ENCODE results near the gene ASCL2. TPM values are rescaled to one million over a fixed set of nuclear protein-coding genes. Genes with fewer than 3 reads are reported as not detected.

Gene ASCL2
- total RNA-seq, 2 experiments from 2014 or later: 2.7 to 3.4 TPM

GRCh38 chr11:2305788-2306451, 35.5 kb upstream of the ASCL2 start:
- peak; percentile 54 for DNase-seq
- CTCF ChIA-PET: interaction anchor here (0.8 to 13.9 kb wide), 31 partner anchors 8 to 597 kb away, joined by 3 to 381 read pairs (median 7); partner anchors contain the start of genes CD81 and TSSC4

DNA sequence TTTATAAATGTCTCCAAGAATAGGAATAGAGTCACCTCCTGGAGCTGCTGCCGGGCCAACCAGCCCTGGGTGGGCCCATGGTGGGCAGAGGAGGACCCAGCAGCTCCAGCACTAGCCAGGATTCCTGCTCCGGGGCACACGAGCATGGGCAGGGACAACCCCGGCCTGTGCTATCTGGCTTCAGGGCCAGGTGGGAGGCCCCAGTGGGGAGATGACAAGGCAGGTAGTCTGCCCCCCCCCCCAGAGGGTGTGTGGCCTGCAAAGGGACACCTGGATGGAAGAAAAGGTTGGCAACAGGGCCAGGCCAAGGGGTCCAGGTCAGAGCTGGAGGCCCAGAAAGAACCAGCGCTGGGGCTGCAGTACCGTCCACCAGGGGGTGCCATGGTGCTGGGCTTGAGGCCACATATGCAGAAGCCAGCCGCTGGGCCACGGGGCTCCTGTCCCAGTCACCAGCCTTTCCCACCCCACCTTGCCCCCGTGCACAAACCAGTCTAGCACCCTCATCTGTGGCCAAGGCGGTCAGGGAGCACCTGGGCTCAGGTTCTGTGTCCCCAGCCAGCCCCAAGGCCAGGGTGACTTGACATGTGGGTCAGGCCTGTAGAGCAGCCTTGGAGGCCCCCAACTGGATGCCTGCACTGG, 34.9 kb upstream of the ASCL2 start:
- Mint-ChIP-seq H3K27ac (peak overlapping the region; percentile 91), H3K4me3 (peak overlapping the region; percentile 53)
- intact Hi-C loops (cut with micrococcal nuclease): loop anchor here (1.0 to 10.0 kb wide), 3 partner anchors 97 to 590 kb away; partner anchors contain the start of gene TSSC4

More at GRCh38 chr11:2305788-2306451, 35.5 kb upstream of the ASCL2 start:
- H3K36me3 Mint-ChIP-seq (ENCODE audit: low read depth): no peaks in the 10 kb centered on the region
- TF ChIP-seq CTCF (IDR thresholded peaks at IDR 0.05): no peak
- H3K4me1 Mint-ChIP-seq (ENCODE audit: low read depth): peaks cover 60% of the 10 kb centered on the region
- no peaks in the 10 kb centered on the region for H3K27me3 Mint-ChIP-seq
- peak overlapping the region; percentile 53 for H3K4me3 Mint-ChIP-seq
- H3K27ac Mint-ChIP-seq: peak overlapping the region; percentile 91
- POLR2A ChIA-PET: interaction anchor here (0.7 to 2.0 kb wide), 6 partner anchors 81 to 510 kb away, joined by 3 to 9 read pairs (median 4); partner anchors contain the start of gene TSSC4
- no peaks in the 10 kb centered on the region for H3K9me3 Mint-ChIP-seq
- intact Hi-C loops (cut with micrococcal nuclease): loop anchor here (1.0 to 10.0 kb wide), 3 partner anchors 96 to 589 kb away; partner anchors contain the start of gene TSSC4
- peak; percentile 8 for ATAC-seq

DNA sequence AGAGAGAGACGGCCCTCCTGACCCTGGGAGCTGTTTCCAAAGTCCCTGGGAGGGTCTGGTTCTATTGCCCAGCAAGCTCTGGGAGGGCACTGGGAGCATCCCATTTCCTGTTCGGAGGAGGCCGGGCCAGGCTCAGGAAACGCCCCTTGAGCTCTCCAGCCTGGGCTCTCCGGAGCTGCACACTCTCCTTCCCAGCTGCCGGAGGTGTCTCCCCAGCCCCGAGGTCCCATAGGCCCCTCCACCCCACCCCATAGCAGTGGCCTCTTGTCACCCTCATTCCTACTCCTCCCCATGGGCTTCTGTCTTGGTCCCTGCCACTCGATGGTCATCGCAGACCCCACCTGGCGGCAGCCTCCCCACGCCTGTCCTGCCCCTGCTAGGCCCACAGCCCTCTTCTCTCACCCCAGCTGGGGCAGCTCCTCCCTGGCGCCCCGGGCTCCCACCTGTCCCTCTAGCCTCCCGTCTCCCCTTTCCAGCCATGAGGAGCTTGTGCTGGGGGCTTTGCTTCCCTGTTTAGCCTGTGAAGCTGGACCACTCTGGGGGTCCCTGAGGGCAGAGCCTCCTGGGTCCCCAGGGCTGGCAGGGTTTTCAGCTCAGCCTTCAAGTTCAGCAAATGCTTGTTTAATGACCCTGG, 34.2 kb upstream of the ASCL2 start:
- Mint-ChIP-seq H3K4me3 (no peak overlapping the region), H3K36me3 (ENCODE audit: low read depth) (no peaks in the 10 kb centered on the region), H3K27ac (peak overlapping the region; percentile 88), H3K9me3 (no peaks in the 10 kb centered on the region), H3K27me3 (no peaks in the 10 kb centered on the region), H3K4me1 (ENCODE audit: low read depth) (peaks cover 67% of the 10 kb centered on the region)
- no peak for TF ChIP-seq CTCF (IDR thresholded peaks at IDR 0.05)
- ATAC-seq (no peak), DNase-seq (no peak)
- CTCF ChIA-PET: interaction anchor here (0.6 to 13.9 kb wide), 37 partner anchors 9 to 598 kb away, joined by 3 to 381 read pairs (median 6); partner anchors contain the start of genes CD81 and TSSC4
- intact Hi-C loops (cut with micrococcal nuclease): loop anchor here (1.0 to 10.0 kb wide), 3 partner anchors 98 to 590 kb away; partner anchors contain the start of gene TSSC4
- POLR2A ChIA-PET: interaction anchor here (0.7 to 2.0 kb wide), 7 partner anchors 74 to 1289 kb away, joined by 3 to 9 read pairs (median 4); no protein-coding TSS in a partner anchor

More for the DNA sequence above, 34.9 kb upstream of the ASCL2 start:
- H3K36me3 Mint-ChIP-seq (ENCODE audit: low read depth): no peaks in the 10 kb centered on the region
- POLR2A ChIA-PET: interaction anchor here (0.7 to 2.0 kb wide), 7 partner anchors 73 to 1289 kb away, joined by 3 to 9 read pairs (median 4); no protein-coding TSS in a partner anchor
- TF ChIP-seq CTCF (IDR thresholded peaks at IDR 0.05): peak; percentile 80
- ATAC-seq: peak; percentile 43
- no peaks in the 10 kb centered on the region for H3K27me3 Mint-ChIP-seq
- peak; percentile 94 for DNase-seq
- H3K9me3 Mint-ChIP-seq: no peaks in the 10 kb centered on the region
- H3K4me1 Mint-ChIP-seq (ENCODE audit: low read depth): peaks cover 65% of the 10 kb centered on the region
- CTCF ChIA-PET: interaction anchor here (0.8 to 13.9 kb wide), 40 partner anchors 8 to 598 kb away, joined by 3 to 381 read pairs (median 6); partner anchors contain the start of genes CD81 and TSSC4

GRCh38 chr11:2303627-2304505, 33.5 kb upstream of the ASCL2 start:
- no peaks in the 10 kb centered on the region for H3K36me3 Mint-ChIP-seq (ENCODE audit: low read depth)
- H3K9me3 Mint-ChIP-seq: no peaks in the 10 kb centered on the region
- TF ChIP-seq CTCF (IDR thresholded peaks at IDR 0.05): no peak
- intact Hi-C loops (cut with micrococcal nuclease): loop anchor here (10.0 kb wide), 1 partner anchor 591 kb away; no protein-coding TSS in a partner anchor
- ChIA-PET CTCF (interaction anchor here (0.6 to 13.9 kb wide), 24 partner anchors 9 to 588 kb away, joined by 3 to 381 read pairs (median 10); partner anchors contain the start of genes CD81 and TSSC4), POLR2A (interaction anchor here (0.6 to 2.0 kb wide), 6 partner anchors 74 to 597 kb away, joined by 3 to 9 read pairs (median 5); no protein-coding TSS in a partner anchor)
- peak overlapping the region; percentile 88 for H3K27ac Mint-ChIP-seq
- peaks cover 71% of the 10 kb centered on the region for H3K4me1 Mint-ChIP-seq (ENCODE audit: low read depth)
- no peaks in the 10 kb centered on the region for H3K27me3 Mint-ChIP-seq
- ATAC-seq: no peak
- DNase-seq: no peak
- H3K4me3 Mint-ChIP-seq: peak overlapping the region; percentile 78

All from activated CD8-positive, alpha-beta T cell treated with anti-CD3 and anti-CD28 coated beads for 36 hours (primary cell).